NCI-H1436 treated with DMSO at 0.1 percent for 48 hours (cell line): ENCODE data around the gene CCDC194.

ENCODE experiments used
- DNase-seq: peaks from one replicate; lab custom pipeline; 2025; lab: John Stamatoyannopoulos, UW

Gene CCDC194

GRCh38 chr19:17405250-17406045 is 11.5 kb upstream of the CCDC194 start, which contains the start of gene BST2:
TSS of gene BST2 (minus strand) at chr19:17405630. CDS start at chr19:17405575, 55 bp downstream.
- no peak for DNase-seq

- no peak for DNase-seq
Observed at GRCh38 chr19:17404621-17405249, 10.7 kb upstream of the CCDC194 start.

- DNase-seq: no peak
Observed at GRCh38 chr19:17404015-17404414, 10.0 kb upstream of the CCDC194 start.

GRCh38 chr19:17402982-17403855 is 9.2 kb upstream of the CCDC194 start:
- no peak for DNase-seq

- DNase-seq: no peak
Observed at GRCh38 chr19:17401628-17402027, 7.6 kb upstream of the CCDC194 start.

GRCh38 chr19:17398902-17399527 is 5.0 kb upstream of the CCDC194 start:
- DNase-seq: no peak

- no peak for DNase-seq
Observed at GRCh38 chr19:17394891-17395415, 957 bp upstream of the CCDC194 start.

- no peak for DNase-seq
Observed at GRCh38 chr19:17393002-17393401, 994 bp downstream of the CCDC194 start.

- DNase-seq: no peak
Observed at GRCh38 chr19:17391371-17392151, 2.4 kb downstream of the CCDC194 start.

GRCh38 chr19:17390665-17391370 is 3.2 kb downstream of the CCDC194 start:
- no peak for DNase-seq

- DNase-seq: no peak
Observed at GRCh38 chr19:17389957-17390664, 3.9 kb downstream of the CCDC194 start.

GRCh38 chr19:17389288-17389687 is 4.7 kb downstream of the CCDC194 start:
- DNase-seq: no peak

GRCh38 chr19:17385878-17386611 is 8.0 kb downstream of the CCDC194 start:
- DNase-seq: no peak

GRCh38 chr19:17380426-17381138 is 13.4 kb downstream of the CCDC194 start:
- DNase-seq: no peak

- DNase-seq: no peak
Observed at GRCh38 chr19:17379221-17379631, 14.8 kb downstream of the CCDC194 start.

- no peak for DNase-seq
Observed at GRCh38 chr19:17378271-17378670, 15.7 kb downstream of the CCDC194 start.

GRCh38 chr19:17376935-17377600 is 16.9 kb downstream of the CCDC194 start, which contains the start of gene PLVAP:
TSS of gene PLVAP (minus strand) at chr19:17377342. CDS start at chr19:17377288, 54 bp downstream.
- DNase-seq: no peak
